Fibroblast of the aortic adventitia (primary cell): ENCODE measurements around the gene KLK7. TPM values are rescaled to one million over a fixed set of nuclear protein-coding genes. Genes with fewer than 3 reads are reported as not detected.

Source experiments
- DNase-seq: peaks from one replicate; pipeline ENCODE4 v3.0.0-alpha.2; 2010; ENCODE audit warnings: low read depth
- H3K4me3 ChIP-seq: 2 replicates; pipeline ENCODE4 v1.5.1; 2011; ENCODE audit warnings: low read depth, mild to moderate bottlenecking, control low read depth, low read length, moderate library complexity
- CTCF ChIP-seq: IDR thresholded peaks from 2 replicates; pipeline ENCODE4 v1.5.1; 2011; ENCODE audit warnings: mild to moderate bottlenecking, low read length, control low read depth, inconsistent platforms; ENCODE audit not compliant: insufficient read depth
- total RNA-seq: library from RNA; depleted of rRNA; stranded (reverse); fragments of >200 nt; gene quantifications from 2 replicates; pipeline ENCODE4 v1.2.3, GENCODE V29; 2012; ENCODE audit warnings: low replicate concordance

KLK7 gene
- total RNA-seq, 1 donor = 0.18 TPM

DNA sequence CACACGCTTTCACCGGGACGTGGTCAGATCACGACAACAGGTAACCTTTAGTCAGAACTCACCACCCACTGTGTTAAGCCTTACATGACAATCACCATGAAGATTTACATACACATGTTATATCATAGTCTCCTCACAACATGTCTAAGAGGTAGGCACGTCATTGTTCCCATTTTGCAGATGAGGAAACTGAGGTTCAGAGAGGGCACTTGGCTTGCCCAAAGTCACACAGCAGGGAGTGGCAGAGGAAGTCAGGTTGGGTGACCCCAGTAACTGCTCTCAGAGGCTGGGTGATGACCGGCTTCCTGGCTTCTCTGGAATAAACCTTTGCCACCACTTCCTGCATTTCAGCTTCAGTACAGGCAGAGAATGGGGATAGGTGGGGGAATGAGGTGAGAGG is 30.5 kb upstream of the KLK7 start:
- no peak for TF ChIP-seq CTCF
- DNase-seq = no peak
- H3K4me3 ChIP-seq = no peak overlapping the region

DNA sequence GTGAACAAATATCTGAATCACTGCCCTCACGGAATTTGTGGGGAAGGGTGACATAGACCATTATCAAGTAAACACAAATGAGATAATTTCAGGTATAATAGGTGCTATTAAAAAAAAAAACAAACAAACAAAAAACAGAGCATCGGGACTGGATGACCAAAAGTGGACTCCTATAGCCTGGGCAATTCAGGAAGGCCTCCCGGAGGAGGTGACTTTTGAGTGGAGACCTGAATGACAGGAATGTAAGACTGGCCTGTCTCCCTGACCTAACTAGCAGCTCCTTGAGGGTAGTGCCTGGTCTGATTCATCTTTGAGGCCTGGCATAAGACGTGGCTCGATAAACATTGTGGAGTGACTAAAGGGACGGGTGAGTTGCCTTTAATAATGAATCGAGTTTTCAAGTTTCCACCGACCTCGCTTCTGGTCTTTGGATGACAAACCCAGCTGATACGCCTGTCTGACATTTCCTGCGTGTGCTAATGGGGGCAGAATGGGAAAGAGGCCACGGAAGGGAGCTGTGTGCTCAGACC is 29.0 kb upstream of the KLK7 start:
- H3K4me3 ChIP-seq = no peak overlapping the region

GRCh38 chr19:51010066-51010795 is 26.5 kb upstream of the KLK7 start:
- no peak for TF ChIP-seq CTCF
- no peak for DNase-seq
- H3K4me3 ChIP-seq = no peak overlapping the region

More for the DNA sequence above, 29.0 kb upstream of the KLK7 start:
- no peak for TF ChIP-seq CTCF
- no peak for DNase-seq

GRCh38 chr19:51009061-51009891 is 25.6 kb upstream of the KLK7 start:
- no peak for DNase-seq
- TF ChIP-seq CTCF = no peak
- no peak overlapping the region for H3K4me3 ChIP-seq

GRCh38 chr19:51007488-51007887 is 23.8 kb upstream of the KLK7 start:
- no peak for TF ChIP-seq CTCF
- H3K4me3 ChIP-seq = no peak overlapping the region
- no peak for DNase-seq

GRCh38 chr19:51006406-51006805 is 22.7 kb upstream of the KLK7 start:
- DNase-seq = no peak
- no peak overlapping the region for H3K4me3 ChIP-seq
- no peak for TF ChIP-seq CTCF
